AG10803 (cell line): Measurements from ENCODE around the gene ZSCAN21.
A peak's percentile ranks its signal among the peaks of the same experiment; 100 is the strongest.

Experiments used
- DNase-seq: peaks from one replicate; pipeline ENCODE4 v3.0.0; 2010; ENCODE audit warnings: low read depth
- H3K4me3 ChIP-seq: 2 replicates; pipeline ENCODE4 v1.5.1; 2011; ENCODE audit warnings: mild to moderate bottlenecking, low read length, control low read depth
- CTCF ChIP-seq: conservative IDR thresholded peaks from 2 replicates; pipeline ENCODE4 v1.5.1; 2011; ENCODE audit warnings: mild to moderate bottlenecking, low read length, control low read depth, inconsistent platforms

ZSCAN21 gene

GRCh38 chr7:100051611-100052010, 2.0 kb downstream of the ZSCAN21 start:
- no peak for DNase-seq
- TF ChIP-seq CTCF: no peak
- H3K4me3 ChIP-seq: no peak overlapping the region

- peak; percentile 72 for DNase-seq
- peak; percentile 43 for TF ChIP-seq CTCF
- no peak overlapping the region for H3K4me3 ChIP-seq
These were observed 3.6 kb downstream of the ZSCAN21 start for GRCh38 chr7:100053215-100053614.

GRCh38 chr7:100057006-100057405, 7.4 kb downstream of the ZSCAN21 start:
- DNase-seq: no peak
- no peak overlapping the region for H3K4me3 ChIP-seq

GRCh38 chr7:100059251-100059739, 9.7 kb downstream of the ZSCAN21 start:
- DNase-seq: no peak
- no peak for TF ChIP-seq CTCF
- no peak overlapping the region for H3K4me3 ChIP-seq

More at GRCh38 chr7:100057006-100057405, 7.4 kb downstream of the ZSCAN21 start:
- no peak for TF ChIP-seq CTCF

- DNase-seq: no peak
- no peak overlapping the region for H3K4me3 ChIP-seq
- no peak for TF ChIP-seq CTCF
These were observed 12.1 kb downstream of the ZSCAN21 start for GRCh38 chr7:100061518-100062193.

GRCh38 chr7:100063376-100063775, 13.8 kb downstream of the ZSCAN21 start:
- DNase-seq: no peak
- no peak for TF ChIP-seq CTCF
- no peak overlapping the region for H3K4me3 ChIP-seq

- no peak for TF ChIP-seq CTCF
- H3K4me3 ChIP-seq: no peak overlapping the region
These were observed 14.6 kb downstream of the ZSCAN21 start for GRCh38 chr7:100064162-100064561.

More at GRCh38 chr7:100064162-100064561, 14.6 kb downstream of the ZSCAN21 start:
- no peak for DNase-seq
